GM12878 (cell line): ENCODE results near the gene SLC17A7. TPM values are rescaled to one million over a fixed set of nuclear protein-coding genes. Genes with fewer than 3 reads are reported as not detected.

Experiments used
- BHLHE40 ChIP-seq, 2 experiments: fragments of 450-650 bp in 1 of 2; IDR thresholded peaks; 2 replicates each; pipeline ENCODE4 v1.6.1; 2011 to 2017; ENCODE audit warnings: low read depth in 2 of 2, borderline replicate concordance in 1 of 2, improper control_type of control experiment in 1 of 2, low read length in 1 of 2, mild to moderate bottlenecking in 1 of 2
- BMI1 ChIP-seq: fragments of 450-650 bp; IDR thresholded peaks from 2 replicates; pipeline ENCODE4 v1.6.1; 2016; ENCODE audit warnings: mild to moderate bottlenecking, moderate library complexity, borderline replicate concordance
- E2F8 ChIP-seq: fragments of 450-650 bp; IDR thresholded peaks from 2 replicates; pipeline ENCODE4 v1.6.1; 2018; ENCODE audit warnings: mild to moderate bottlenecking, low read depth, moderate library complexity; ENCODE audit not compliant: partially characterized antibody
- GABPA ChIP-seq: IDR thresholded peaks from 2 replicates; pipeline ENCODE4 v1.6.1; 2014; ENCODE audit warnings: antibody characterized with exemption, low read depth, mild to moderate bottlenecking, inconsistent platforms
- IKZF2 ChIP-seq, 2 experiments: fragments of 450-650 bp; IDR thresholded peaks; 2 replicates each; pipeline ENCODE4 v1.6.1; 2017; ENCODE audit warnings: mild to moderate bottlenecking in 2 of 2, moderate library complexity in 2 of 2
- JUNB ChIP-seq: IDR thresholded peaks from 2 replicates; pipeline ENCODE4 v1.6.1; 2016; ENCODE audit warnings: antibody characterized with exemption, mild to moderate bottlenecking
- POLR2AphosphoS5 ChIP-seq: IDR thresholded peaks from 2 replicates; pipeline ENCODE4 v1.6.1; 2011; ENCODE audit warnings: mild to moderate bottlenecking, low read length, inconsistent platforms
- PRDM15 ChIP-seq: fragments of 450-650 bp; formaldehyde crosslinking; IDR thresholded peaks from 2 replicates; pipeline ENCODE4 v1.4.0; 2020; ENCODE audit warnings: mild to moderate bottlenecking, moderate library complexity
- RFX5 ChIP-seq: IDR thresholded peaks from 2 replicates; pipeline ENCODE4 v1.6.1; 2011; ENCODE audit warnings: low read depth, low read length, improper control_type of control experiment
- RUNX3 ChIP-seq: IDR thresholded peaks from 2 replicates; pipeline ENCODE4 v1.6.1; 2012; ENCODE audit warnings: low read length, inconsistent platforms
- SKIL ChIP-seq: fragments of 450-650 bp; IDR thresholded peaks from 2 replicates; pipeline ENCODE4 v1.6.1; 2017; ENCODE audit warnings: mild to moderate bottlenecking, low read depth, inconsistent platforms; ENCODE audit not compliant: poor library complexity, severe bottlenecking
- SRF ChIP-seq, 2 experiments: IDR thresholded peaks; 2 replicates each; pipeline ENCODE4 v1.6.1; 2011; ENCODE audit warnings: low read depth in 2 of 2, low read length in 2 of 2, mild to moderate bottlenecking in 1 of 2, moderate library complexity in 1 of 2
- TARDBP ChIP-seq: IDR thresholded peaks from 2 replicates; pipeline ENCODE4 v1.6.1; 2016; ENCODE audit warnings: borderline replicate concordance
- USF2 ChIP-seq: IDR thresholded peaks from 2 replicates; pipeline ENCODE4 v1.6.1; 2011; ENCODE audit warnings: low read depth, low read length, improper control_type of control experiment, borderline replicate concordance
- YBX1 ChIP-seq: fragments of 450-650 bp; IDR thresholded peaks from 2 replicates; pipeline ENCODE4 v1.6.1; 2016; ENCODE audit warnings: antibody characterized with exemption
- ZBTB33 ChIP-seq: fragments of 450-650 bp; IDR thresholded peaks from 2 replicates; pipeline ENCODE4 v1.6.1; 2017; ENCODE audit warnings: mild to moderate bottlenecking
- ZNF207 ChIP-seq: fragments of 450-650 bp; IDR thresholded peaks from 2 replicates; pipeline ENCODE4 v1.6.1; 2014; ENCODE audit warnings: antibody characterized with exemption, mild to moderate bottlenecking, borderline replicate concordance
- ZNF274 ChIP-seq: IDR thresholded peaks from one replicate; pipeline ENCODE4 v1.8.0; 2011; ENCODE audit not compliant: insufficient read length, insufficient read depth
- polyA plus RNA-seq, 11 experiments: library from polyadenylated mRNA; depleted of rRNA in 4 of 11; unstranded in 6 of 11; stranded (reverse) in 5 of 11; fragments of >200 nt; fragmentation: Nextera tagmentation in 4 of 11; fragmentation: Illumina TruSeq in 1 of 11; extraction: Ambion mirVana in 4 of 11; extraction: Trizol in 1 of 11; gene quantifications; 1 replicate in 1 of 11; 2 replicates in 10 of 11; pipeline versions ENCODE4 v1.2.1 to v1.2.3, GENCODE V29; 2011 to 2016; ENCODE audit warnings: inconsistent platforms in 2 of 11, missing spikeins in 2 of 11, low read depth in 1 of 11
- total RNA-seq, 4 experiments: library from RNA; depleted of rRNA in 3 of 4; stranded (reverse); fragments of >200 nt in 3 of 4; fragmentation: Illumina TruSeq in 1 of 4; extraction: Trizol in 1 of 4; gene quantifications; 2 replicates each; pipeline versions ENCODE4 v1.2.1 to v1.2.3, GENCODE V29; 2013 to 2021

SLC17A7 gene
- total and polyA plus RNA-seq, 10 of the 15 experiments (the other 5 are each of a cell fraction or from before 2014, with no cell fraction given) = 0.03 to 0.24 (median 0.06) TPM; not detected in 6

- no peak for TF ChIP-seq E2F8
- TF ChIP-seq BHLHE40 (IDR thresholded peaks at IDR 0.05; ENCODE audit: borderline replicate concordance in 1 of 2, low read depth in 2 of 2, low read length in 1 of 2) = peak; percentile 68 to 71; a peak in 3 of 4 replicates
- TF ChIP-seq POLR2AphosphoS5 = no peak
- TF ChIP-seq RFX5 = no peak
- TF ChIP-seq JUNB = no peak
- TF ChIP-seq BMI1 = no peak
- TF ChIP-seq RUNX3 = peak; percentile 68
- TF ChIP-seq USF2 = no peak
- TF ChIP-seq SKIL = no peak
- TF ChIP-seq ZNF274 = no peak
- TF ChIP-seq ZNF207 = peak; percentile 87; the same call in 1 of the 2 replicates
- 0 out of 4 replicates have a peak, but pooled peaks of 1 of the 2 experiments have one; percentile 39 for TF ChIP-seq SRF (IDR thresholded peaks at IDR 0.05; ENCODE audit: low read depth in 2 of 2, low read length in 2 of 2)
- no peak for TF ChIP-seq PRDM15
- TF ChIP-seq TARDBP = 0 out of 2 replicates have a peak, but pooled peaks have one; percentile 21
- TF ChIP-seq YBX1 = no peak
- no peak for TF ChIP-seq ZBTB33
- peak in 1 of 2 experiments; percentile 22; a peak in 1 of 4 replicates for TF ChIP-seq IKZF2 (IDR thresholded peaks at IDR 0.05)
- no peak for TF ChIP-seq GABPA
These were observed 32.7 kb upstream of the SLC17A7 start, which contains the start of gene FLT3LG (continued) for GRCh38 chr19:49473868-49474541.
